Type B pancreatic cell (in vitro differentiated cells): ENCODE results near the gene PRDM8. TPM values are rescaled to one million over a fixed set of nuclear protein-coding genes. Genes with fewer than 3 reads are reported as not detected.
A peak's percentile ranks its signal among the peaks of the same experiment; 100 is the strongest.
"Not testable (repeated sequence)": the region's sequence is repeated elsewhere in the genome, so short reads cannot be mapped to it uniquely, and the experiment has no call there.

Experiments
- DNase-seq: peaks from one replicate; pipeline ENCODE4 v3.0.0; 2021; ENCODE audit warnings: mixed read lengths; ENCODE audit not compliant: unreplicated experiment; ENCODE audit errors: extremely low spot score
- H3K27ac Mint-ChIP-seq: 2 replicates; pipeline ENCODE4 v1.8.0; 2021; ENCODE audit warnings: mild to moderate bottlenecking, mixed read lengths
- H3K27me3 Mint-ChIP-seq: 2 replicates; pipeline ENCODE4 v1.8.0; 2021; ENCODE audit warnings: mixed read lengths
- H3K36me3 Mint-ChIP-seq: 2 replicates; pipeline ENCODE4 v1.8.0; 2021; ENCODE audit warnings: mixed read lengths
- H3K4me1 Mint-ChIP-seq: one replicate; pipeline ENCODE4 v1.8.0; 2021; ENCODE audit warnings: mixed read lengths; ENCODE audit not compliant: unreplicated experiment
- H3K4me3 Mint-ChIP-seq: 2 replicates; pipeline ENCODE4 v1.8.0; 2021; ENCODE audit warnings: mild to moderate bottlenecking, mixed read lengths
- H3K9me3 Mint-ChIP-seq: 2 replicates; pipeline ENCODE4 v1.8.0; 2021; ENCODE audit warnings: mixed read lengths
- CTCF ChIP-seq: fragments of 200-600 bp; sonication (generic); conservative IDR thresholded peaks from 2 replicates; pipeline ENCODE4 v1.5.0; 2021; ENCODE audit warnings: antibody characterized with exemption, mild to moderate bottlenecking
- total RNA-seq: library from RNA; stranded (reverse); gene quantifications from 2 replicates; pipeline ENCODE4 v1.2.1, GENCODE V29; 2021; ENCODE audit warnings: low replicate concordance

The PRDM8 gene
- total RNA-seq, 1 donor from 2014 or later, result 6.2 TPM

- TF ChIP-seq CTCF, result no peak
- Mint-ChIP-seq H3K9me3 (no peaks in the 10 kb centered on the region), H3K36me3 (no peaks in the 10 kb centered on the region), H3K27me3 (peaks cover 29% of the 10 kb centered on the region), H3K27ac (peak overlapping the region; percentile 77), H3K4me3 (no peak overlapping the region), H3K4me1 (no peaks in the 10 kb centered on the region)
- no peak for DNase-seq
Observed at GRCh38 chr4:80171251-80171650, 26.1 kb upstream of the PRDM8 start.

- no peak for DNase-seq
- H3K36me3 Mint-ChIP-seq, result no peaks in the 10 kb centered on the region
- no peaks in the 10 kb centered on the region for H3K4me1 Mint-ChIP-seq
- no peak for TF ChIP-seq CTCF
- peak overlapping the region; percentile 77 for H3K27ac Mint-ChIP-seq
- no peaks in the 10 kb centered on the region for H3K9me3 Mint-ChIP-seq
- no peak overlapping the region for H3K4me3 Mint-ChIP-seq
- H3K27me3 Mint-ChIP-seq, result peaks cover 27% of the 10 kb centered on the region
Observed at GRCh38 chr4:80171656-80172055, 25.6 kb upstream of the PRDM8 start.

GRCh38 chr4:80172203-80172602 is 25.1 kb upstream of the PRDM8 start:
- Mint-ChIP-seq H3K36me3 (no peaks in the 10 kb centered on the region), H3K4me3 (no peak overlapping the region), H3K27ac (peak overlapping the region; percentile 77), H3K4me1 (no peaks in the 10 kb centered on the region), H3K9me3 (no peaks in the 10 kb centered on the region), H3K27me3 (peaks cover 26% of the 10 kb centered on the region)
- no peak for TF ChIP-seq CTCF
- no peak for DNase-seq

GRCh38 chr4:80173401-80173800 is 23.9 kb upstream of the PRDM8 start:
- no peak overlapping the region for H3K4me3 Mint-ChIP-seq
- DNase-seq, result no peak
- no peaks in the 10 kb centered on the region for H3K36me3 Mint-ChIP-seq
- H3K27ac Mint-ChIP-seq, result peak overlapping the region; percentile 77
- no peak for TF ChIP-seq CTCF
- H3K9me3 Mint-ChIP-seq, result no peaks in the 10 kb centered on the region
- H3K4me1 Mint-ChIP-seq, result no peaks in the 10 kb centered on the region
- H3K27me3 Mint-ChIP-seq, result peaks cover 19% of the 10 kb centered on the region

- Mint-ChIP-seq H3K4me1 (no peaks in the 10 kb centered on the region), H3K27me3 (peaks cover 16% of the 10 kb centered on the region), H3K9me3 (no peaks in the 10 kb centered on the region), H3K36me3 (no peaks in the 10 kb centered on the region), H3K4me3 (no peak overlapping the region), H3K27ac (no peak overlapping the region)
- no peak for TF ChIP-seq CTCF
- DNase-seq, result no peak
Observed at GRCh38 chr4:80173841-80174240, 23.5 kb upstream of the PRDM8 start.

GRCh38 chr4:80177793-80178192 is 19.5 kb upstream of the PRDM8 start:
- not testable (repeated sequence) for H3K4me1 Mint-ChIP-seq, H3K27ac Mint-ChIP-seq, DNase-seq, H3K36me3 Mint-ChIP-seq, H3K9me3 Mint-ChIP-seq, H3K4me3 Mint-ChIP-seq
- H3K27me3 Mint-ChIP-seq, result peaks cover 45% of the 10 kb centered on the region
